SW 1271 (cell line): Measurements from ENCODE around the gene STK17B.

Experiments used
- DNase-seq, 2 experiments: peaks; one replicate each; lab custom pipeline; 2025; lab: John Stamatoyannopoulos, UW

STK17B gene

GRCh38 chr2:196183528-196184231, 12.3 kb upstream of the STK17B start:
- no peak for DNase-seq

- DNase-seq = no peak
Measured at GRCh38 chr2:196183172-196183473, 11.7 kb upstream of the STK17B start.

GRCh38 chr2:196182439-196183171, 11.2 kb upstream of the STK17B start:
- no peak for DNase-seq

GRCh38 chr2:196181484-196181883, 10.1 kb upstream of the STK17B start:
- no peak for DNase-seq

GRCh38 chr2:196177124-196177523, 5.7 kb upstream of the STK17B start:
- DNase-seq = no peak

- no peak for DNase-seq
Measured at GRCh38 chr2:196176142-196176738, 4.9 kb upstream of the STK17B start.

GRCh38 chr2:196174404-196174803, 3.0 kb upstream of the STK17B start:
- no peak for DNase-seq

DNA sequence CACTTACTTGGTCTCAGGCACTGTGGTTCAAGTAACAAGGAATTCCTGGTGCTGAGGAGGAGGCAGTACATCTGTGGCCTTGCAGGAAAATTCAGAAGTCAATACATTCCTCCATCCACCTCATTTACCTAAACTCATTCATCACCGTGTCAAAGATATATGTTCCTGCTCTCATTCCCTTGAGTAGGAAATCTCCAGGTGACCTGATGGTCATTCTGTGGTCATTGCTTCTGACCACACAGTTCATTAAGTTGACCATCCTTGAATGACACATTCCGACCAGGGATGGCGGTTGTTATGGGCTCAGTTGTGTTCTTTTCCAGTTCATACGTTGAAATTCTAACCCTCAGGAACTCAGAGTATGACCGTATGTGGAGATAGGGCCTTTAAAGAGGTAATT, 2.1 kb upstream of the STK17B start:
- no peak for DNase-seq

DNA sequence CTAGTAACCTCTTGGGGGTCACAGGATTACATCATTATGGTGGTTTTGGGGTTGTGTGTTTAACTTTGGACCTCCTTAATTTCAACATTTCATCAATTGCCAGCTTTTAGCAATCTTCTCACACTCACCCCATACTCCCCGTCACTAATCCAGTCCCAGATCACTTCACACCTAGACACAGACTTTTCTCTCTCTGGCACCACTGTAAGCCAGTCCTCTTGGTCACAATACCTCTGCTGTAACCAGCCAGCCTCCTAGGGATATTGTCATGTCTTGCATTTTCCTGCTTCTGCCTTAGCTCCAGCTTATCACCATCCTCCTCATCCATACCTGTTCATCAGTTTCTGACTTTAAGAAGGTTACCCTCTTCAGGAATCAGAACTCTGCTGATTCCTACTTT, 1.6 kb upstream of the STK17B start:
- no peak for DNase-seq

DNA sequence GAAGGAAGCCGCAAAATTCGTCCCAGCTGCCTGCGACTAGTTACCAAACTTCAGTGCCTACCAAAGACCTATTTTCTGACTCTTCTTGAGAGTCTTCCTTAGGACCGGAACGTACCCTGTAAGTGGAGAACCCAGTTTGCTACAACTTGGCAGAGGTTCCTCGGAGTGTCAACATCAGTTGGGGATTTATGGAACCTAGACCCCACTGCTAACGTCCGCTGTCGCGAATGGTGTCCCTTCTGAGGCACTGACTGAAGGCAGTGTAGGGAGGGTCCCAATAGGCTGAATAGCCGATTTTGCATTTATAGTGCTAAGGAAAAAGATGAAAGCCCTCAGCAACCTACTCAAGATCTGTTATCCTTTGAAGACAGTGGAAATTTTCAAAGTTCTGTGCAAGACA, 568 bp upstream of the STK17B start:
- peak in 1 of 2 experiments; percentile 49 for DNase-seq

- peak in 1 of 2 experiments; percentile 28 for DNase-seq
Measured at GRCh38 chr2:196170606-196171247, 651 bp downstream of the STK17B start.

DNA sequence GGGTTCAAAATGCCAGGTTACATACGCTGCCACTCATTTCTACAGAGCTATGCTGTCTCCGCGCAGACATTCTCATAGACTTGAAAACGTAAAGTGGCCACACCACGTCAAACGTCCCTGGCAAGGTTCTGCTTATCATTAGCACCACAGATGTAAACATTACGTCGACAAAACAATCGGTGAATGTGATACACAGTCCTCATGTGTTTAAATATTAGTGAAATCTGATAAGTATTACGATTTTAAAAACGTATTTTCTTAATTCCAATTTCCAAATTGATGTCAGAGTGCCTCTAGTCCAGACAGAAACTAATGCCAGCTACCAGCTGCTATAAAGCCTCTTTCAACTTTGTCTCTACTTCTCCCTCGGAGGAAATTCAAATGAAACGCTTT, 1.2 kb downstream of the STK17B start:
- DNase-seq = no peak

GRCh38 chr2:196169516-196169915, 1.9 kb downstream of the STK17B start:
- DNase-seq = no peak

DNA sequence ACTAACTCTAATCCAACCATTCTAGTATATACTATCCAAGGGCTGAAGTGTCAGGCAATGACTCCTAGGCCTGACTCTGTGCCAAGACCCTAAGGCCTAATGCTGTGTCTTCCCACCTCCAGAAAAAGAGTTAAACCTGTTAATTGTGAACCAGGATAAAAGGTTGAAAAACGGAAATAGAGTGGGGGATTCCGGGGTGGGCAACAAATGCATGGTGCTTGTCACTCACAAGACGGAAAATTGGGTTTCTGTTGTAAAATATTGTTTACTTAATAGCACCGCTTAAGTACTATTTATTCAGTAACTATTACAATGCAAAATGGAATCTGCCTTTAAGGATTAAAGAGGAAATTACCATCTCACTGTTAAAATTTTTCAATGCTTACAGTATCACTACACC, 3.2 kb downstream of the STK17B start:
- no peak for DNase-seq

- no peak for DNase-seq
Measured at GRCh38 chr2:196167666-196168065, 3.7 kb downstream of the STK17B start.

GRCh38 chr2:196166876-196167275, 4.5 kb downstream of the STK17B start:
- no peak for DNase-seq

- DNase-seq = no peak
Measured at GRCh38 chr2:196165016-196165415, 6.4 kb downstream of the STK17B start.

GRCh38 chr2:196163285-196163684, 8.1 kb downstream of the STK17B start:
- no peak for DNase-seq

DNA sequence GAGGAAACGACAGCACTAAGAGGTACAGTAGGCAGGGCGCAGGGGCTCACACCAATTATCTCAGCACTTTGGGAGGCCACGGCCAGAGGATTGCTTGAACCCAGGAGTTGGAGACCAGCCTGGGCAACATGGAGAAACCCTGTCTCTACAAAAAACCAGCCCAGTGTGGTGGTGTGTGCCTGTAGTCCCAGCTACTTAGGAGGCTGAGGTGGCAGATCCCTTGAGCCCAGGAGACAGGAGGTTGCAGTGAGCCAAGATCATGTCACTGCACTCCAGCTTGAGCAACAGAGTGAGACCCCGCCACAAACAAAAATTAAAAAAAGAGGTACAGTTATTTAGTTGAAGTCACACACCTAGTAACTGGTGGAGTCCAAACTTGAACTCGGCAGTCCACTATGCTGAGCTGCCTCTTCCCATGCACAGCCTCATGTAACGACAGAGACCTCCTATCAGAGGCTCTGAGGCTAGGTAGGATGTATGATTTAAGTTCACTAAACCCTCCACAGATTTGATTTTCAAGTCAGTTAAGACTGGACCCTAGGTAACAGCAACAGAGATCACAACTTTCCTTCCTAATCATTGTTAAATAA, 8.7 kb downstream of the STK17B start:
- no peak for DNase-seq

DNA sequence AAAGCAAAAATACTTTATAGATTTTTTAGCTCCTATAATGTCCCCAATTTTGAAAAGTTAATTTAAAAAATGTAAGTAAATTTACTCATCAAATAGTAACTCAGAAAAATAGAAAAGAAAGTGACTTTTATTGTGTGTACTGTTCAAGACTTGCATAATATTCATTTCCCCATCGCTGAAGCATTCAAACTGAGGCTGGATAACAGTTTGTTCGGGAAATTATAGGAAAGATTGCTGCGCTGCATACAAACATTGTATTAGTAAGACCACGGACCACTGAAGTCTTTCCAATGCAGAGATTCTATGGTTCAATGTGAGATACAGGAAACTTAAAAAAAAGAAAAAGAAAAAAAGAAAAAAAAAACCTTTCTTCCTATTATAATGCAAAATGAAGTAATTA, 10.4 kb downstream of the STK17B start:
- no peak for DNase-seq

- DNase-seq = peak; percentile 49 to 73
Measured at GRCh38 chr2:196160101-196160500, 11.3 kb downstream of the STK17B start.

DNA sequence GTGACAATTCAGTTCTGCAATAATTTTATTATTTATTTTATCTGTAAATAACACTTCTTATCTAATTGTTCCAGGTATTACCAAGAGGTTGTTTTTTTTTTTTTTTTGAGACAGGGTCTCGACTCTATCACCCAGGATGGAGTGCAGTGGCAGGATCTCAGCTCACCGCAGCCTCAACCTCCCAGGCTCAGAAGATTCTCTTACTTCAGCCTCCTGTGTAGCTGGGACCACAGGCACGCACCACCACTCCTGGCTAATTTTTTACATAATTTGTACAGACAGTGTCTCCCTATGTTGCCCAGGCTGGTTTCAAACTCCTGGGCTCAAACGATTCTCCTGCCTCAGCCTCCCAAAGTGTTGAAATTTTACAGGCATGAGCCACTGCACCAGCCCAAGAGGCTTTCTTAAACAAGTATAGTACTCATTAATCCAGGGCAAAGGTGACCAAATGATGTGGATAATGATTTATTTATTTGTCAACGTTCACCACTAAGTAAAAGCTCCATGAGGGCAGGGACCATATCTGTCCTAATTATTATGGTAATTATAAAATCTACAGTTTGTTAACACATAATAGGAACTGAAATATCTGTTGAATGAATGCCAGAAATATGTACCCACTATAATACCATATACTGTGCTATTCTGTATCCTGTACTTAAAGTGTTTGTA, 12.0 kb downstream of the STK17B start:
- DNase-seq = no peak
